Regular cardiac myocyte (primary cell): Measurements from ENCODE around the gene ID1. TPM values are rescaled to one million over a fixed set of nuclear protein-coding genes. Genes with fewer than 3 reads are reported as not detected.

ENCODE experiments used
- total RNA-seq: library from RNA; depleted of rRNA; stranded (reverse); fragments of >200 nt; gene quantifications from 2 replicates; pipeline ENCODE4 v1.2.3, GENCODE V29; 2014

Gene ID1, protein sequence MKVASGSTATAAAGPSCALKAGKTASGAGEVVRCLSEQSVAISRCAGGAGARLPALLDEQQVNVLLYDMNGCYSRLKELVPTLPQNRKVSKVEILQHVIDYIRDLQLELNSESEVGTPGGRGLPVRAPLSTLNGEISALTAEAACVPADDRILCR
- total RNA-seq, result 84.8 and 458 TPM in 2 replicates

DNA sequence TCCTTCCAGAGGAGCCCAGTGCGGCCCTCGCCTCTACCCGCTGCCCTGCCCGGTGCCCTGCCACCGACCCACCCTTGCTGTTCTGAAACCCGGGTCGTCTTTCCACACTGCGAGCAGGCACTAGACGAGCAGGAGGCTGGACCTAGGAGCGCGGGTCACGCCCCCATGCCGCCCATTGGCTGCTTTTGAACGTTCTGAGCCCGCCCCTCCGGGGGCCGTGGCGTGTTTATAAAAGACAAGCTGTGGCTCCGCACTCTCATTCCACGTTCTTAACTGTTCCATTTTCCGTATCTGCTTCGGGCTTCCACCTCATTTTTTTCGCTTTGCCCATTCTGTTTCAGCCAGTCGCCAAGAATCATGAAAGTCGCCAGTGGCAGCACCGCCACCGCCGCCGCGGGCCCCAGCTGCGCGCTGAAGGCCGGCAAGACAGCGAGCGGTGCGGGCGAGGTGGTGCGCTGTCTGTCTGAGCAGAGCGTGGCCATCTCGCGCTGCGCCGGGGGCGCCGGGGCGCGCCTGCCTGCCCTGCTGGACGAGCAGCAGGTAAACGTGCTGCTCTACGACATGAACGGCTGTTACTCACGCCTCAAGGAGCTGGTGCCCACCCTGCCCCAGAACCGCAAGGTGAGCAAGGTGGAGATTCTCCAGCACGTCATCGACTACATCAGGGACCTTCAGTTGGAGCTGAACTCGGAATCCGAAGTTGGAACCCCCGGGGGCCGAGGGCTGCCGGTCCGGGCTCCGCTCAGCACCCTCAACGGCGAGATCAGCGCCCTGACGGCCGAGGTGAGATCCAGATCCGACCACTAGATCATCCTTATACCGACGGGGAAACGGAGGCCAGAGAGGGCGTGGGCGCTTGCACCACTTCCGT lies at the start of gene ID1:
Gene ID1, plus strand, starts transcription at position 259 of the 871 bp plus-strand sequence. Its CDS starts 99 bp downstream, at position 358.

DNA sequence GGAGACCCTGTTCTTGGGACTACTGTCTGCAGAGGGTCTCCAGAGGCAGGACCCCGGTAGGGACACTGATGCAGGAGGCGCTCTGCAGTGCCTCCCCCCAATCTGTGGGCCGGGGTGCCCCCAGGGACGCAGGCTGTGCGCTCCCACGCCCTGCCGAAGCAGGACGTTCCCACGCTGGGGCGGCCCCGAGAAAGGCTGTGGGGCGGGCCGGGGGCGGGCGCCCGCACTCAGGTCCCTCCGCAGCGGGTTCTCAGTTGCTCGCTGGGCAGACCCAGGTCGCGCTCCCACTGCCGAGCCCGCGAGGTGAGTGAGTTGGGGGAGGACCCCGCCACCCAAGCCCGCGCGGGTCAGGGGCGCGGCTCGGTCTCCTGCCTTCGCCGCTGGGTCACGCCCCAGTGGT lies 32.6 kb downstream of the ID1 start, which contains the start of gene COX4I2:
Gene COX4I2, plus strand, starts transcription at position 253 of the 400 bp plus-strand sequence. CDS start 1,106 bp downstream, outside the sequence.

Other genes starting within 250 kb of the ID1 start
- not detected in 2 replicates for gene DEFB118, start 236.7 kb upstream of the ID1 start, total RNA-seq
- not detected in 2 replicates for gene DEFB119, start 214.7 kb upstream of the ID1 start, total RNA-seq
- gene DEFB121, start 199.1 kb upstream of the ID1 start, total RNA-seq, result not detected in 2 replicates
- gene DEFB123, start 164.7 kb upstream of the ID1 start, total RNA-seq, result not detected in 2 replicates
- not detected in 2 replicates for gene DEFB124, start 130.2 kb upstream of the ID1 start, total RNA-seq
- 0.19 and 0.28 TPM in 2 replicates for gene REM1, start 130.0 kb upstream of the ID1 start, total RNA-seq
- gene HM13, start 90.8 kb upstream of the ID1 start, total RNA-seq, result 50.7 and 86.1 TPM in 2 replicates
- gene COX4I2, start 32.6 kb downstream of the ID1 start, total RNA-seq, result 0.28 TPM in 1 of 2 replicates, not detected in the other
- 83.4 and 88.5 TPM in 2 replicates for gene BCL2L1, start 117.6 kb downstream of the ID1 start, total RNA-seq
- gene TPX2, start 134.0 kb downstream of the ID1 start, total RNA-seq, result 17.5 and 86.1 TPM in 2 replicates
- under 0.01 and 0.19 TPM in 2 replicates for gene MYLK2, start 214.1 kb downstream of the ID1 start, total RNA-seq
- gene FOXS1, start 240.3 kb downstream of the ID1 start, total RNA-seq, result 6.5 and 9.3 TPM in 2 replicates